HCT116 (cell line): ENCODE data around the gene FOXN3. TPM values are rescaled to one million over a fixed set of nuclear protein-coding genes. Genes with fewer than 3 reads are reported as not detected.

Source experiments
- ATAC-seq: fragments of 200-7000 bp; cut with Tn5 transposase; 2 replicates; pipeline ENCODE4 v1.9.1; 2020; ENCODE audit warnings: mild to moderate bottlenecking, moderate library complexity
- BruUV-seq: library from RNA; stranded (reverse); fragments of 400-500 nt; replicated peaks from 2 replicates; lab custom pipeline; 2021; lab: Mats Ljungman, UMichigan
- CTCF ChIA-PET: fragments of 300-600 bp; sonication (Branson Sonifier 250); formaldehyde crosslinking; loops from one replicate; lab custom pipeline; 2021; ENCODE audit warnings: antibody characterized with exemption; lab: Charles Lee
- POLR2A ChIA-PET: fragments of 300-600, 350-600 bp; sonication (Branson Sonifier 250); formaldehyde crosslinking; loops from one replicate; lab custom pipeline; 2021; ENCODE audit warnings: antibody characterized with exemption; lab: Charles Lee
- RAD21 ChIA-PET, 2 experiments: fragments of 300-600 bp; sonication (Branson Sonifier 250); formaldehyde crosslinking; loops; one replicate each; lab custom pipeline; 2023; ENCODE audit warnings: low total read pairs in 2 of 2; ENCODE audit not compliant: uncharacterized antibody in 2 of 2, unreplicated experiment in 2 of 2, low non-redundant PET in 1 of 2; lab: Charles Lee
- DNase-seq: peaks from one replicate; pipeline ENCODE4 v3.0.0-alpha.2; 2010; ENCODE audit warnings: low read depth, low spot score
- H2AFZ ChIP-seq: fragments of 200-600 bp; shearing (Covaris generic), sonication (generic); 2 replicates; pipeline ENCODE4 v1.6.1; 2017; ENCODE audit warnings: low read depth, mixed run types, mixed read lengths, antibody characterized with exemption, low read length; ENCODE audit not compliant: poor library complexity, severe bottlenecking
- H3K27ac ChIP-seq: 2 replicates; pipeline ENCODE4 v1.5.1; 2012; ENCODE audit warnings: low read depth, low read length
- H3K27me3 ChIP-seq: fragments of 200-600 bp; sonication (generic); 2 replicates; pipeline ENCODE4 v1.6.1; 2016; ENCODE audit warnings: mixed run types, low read length, mixed read lengths; ENCODE audit not compliant: insufficient read depth
- H3K36me3 ChIP-seq, 2 experiments: fragments of 200-500 bp in 1 of 2; fragments of 200-600 bp in 1 of 2; sonication (Bioruptor generic) in 1 of 2; sonication (generic) in 1 of 2; 2 replicates each; pipeline versions ENCODE4 v1.5.1 to v1.6.1; 2014 to 2016; ENCODE audit warnings: low read length in 2 of 2, inconsistent platforms in 1 of 2, mixed read lengths in 1 of 2, mixed run types in 1 of 2; ENCODE audit not compliant: insufficient read depth in 2 of 2, control insufficient read depth in 1 of 2
- H3K4me1 ChIP-seq, 2 experiments: fragments of 200-600 bp in 1 of 2; sonication (generic) in 1 of 2; 2 replicates each; pipeline versions ENCODE4 v1.5.1 to v1.6.1; 2012 to 2017; ENCODE audit warnings: low read length in 2 of 2, inconsistent platforms in 1 of 2, mild to moderate bottlenecking in 1 of 2, mixed read lengths in 1 of 2, mixed run types in 1 of 2, moderate library complexity in 1 of 2; ENCODE audit not compliant: insufficient read depth in 2 of 2, control insufficient read depth in 1 of 2
- H3K4me2 ChIP-seq: fragments of 200-600 bp; sonication (generic); 2 replicates; pipeline ENCODE4 v1.6.1; 2017; ENCODE audit warnings: mixed run types, low read length, mixed read lengths
- H3K4me3 ChIP-seq, 2 experiments: fragments of 200-600 bp in 1 of 2; sonication (generic) in 1 of 2; replicated peaks in 1 of 2; 2 replicates each; pipeline ENCODE4 v1.5.1; 2011 to 2016; ENCODE audit warnings: low read length in 2 of 2, control low read depth in 1 of 2, low read depth in 1 of 2, mild to moderate bottlenecking in 1 of 2, mixed read lengths in 1 of 2, mixed run types in 1 of 2
- H3K79me2 ChIP-seq: fragments of 200-600 bp; sonication (generic); 2 replicates; pipeline ENCODE4 v1.6.1; 2017; ENCODE audit warnings: mild to moderate bottlenecking, mixed run types, low read length, moderate library complexity, mixed read lengths; ENCODE audit not compliant: insufficient read depth
- H3K9ac ChIP-seq: fragments of 200-600 bp; sonication (generic); 2 replicates; pipeline ENCODE4 v1.6.1; 2016; ENCODE audit warnings: low read length, mixed read lengths
- H3K9me2 ChIP-seq: fragments of 200-600 bp; sonication (generic), shearing (Covaris generic); 2 replicates; pipeline ENCODE4 v1.6.1; 2017; ENCODE audit warnings: mixed run types, mild to moderate bottlenecking, moderate library complexity; ENCODE audit not compliant: insufficient read depth
- H3K9me3 ChIP-seq, 2 experiments: fragments of 200-500 bp in 1 of 2; fragments of 200-600 bp in 1 of 2; sonication (Bioruptor generic) in 1 of 2; sonication (generic) in 1 of 2; 2 replicates each; pipeline ENCODE4 v1.6.1; 2014 to 2017; ENCODE audit warnings: low read length in 2 of 2, mixed read lengths in 2 of 2, inconsistent platforms in 1 of 2, low read depth in 1 of 2, mild to moderate bottlenecking in 1 of 2, mixed run types in 1 of 2, moderate library complexity in 1 of 2; ENCODE audit not compliant: control insufficient read depth in 1 of 2, insufficient read depth in 1 of 2
- H4K20me1 ChIP-seq: fragments of 200-600 bp; sonication (generic), shearing (Covaris generic); 2 replicates; pipeline ENCODE4 v1.6.1; 2017; ENCODE audit warnings: mixed run types, mild to moderate bottlenecking, moderate library complexity; ENCODE audit not compliant: insufficient read depth
- ATF3 ChIP-seq: IDR thresholded peaks from 2 replicates; pipeline ENCODE4 v1.6.1; 2012
- CBX3 ChIP-seq: IDR thresholded peaks from 2 replicates; pipeline ENCODE4 v1.6.1; 2012; ENCODE audit warnings: low read depth
- CEBPB ChIP-seq: IDR thresholded peaks from 2 replicates; pipeline ENCODE4 v1.6.1; 2012; ENCODE audit warnings: low read depth
- CTCF ChIP-seq, 3 experiments: fragments of 200-600 bp in 1 of 3; sonication (generic) in 1 of 3; IDR thresholded peaks in 2 of 3; conservative IDR thresholded peaks in 1 of 3; 2 replicates each; pipeline ENCODE4 v1.5.1; 2012 to 2017; ENCODE audit warnings: low read depth in 2 of 3, low read length in 2 of 3, antibody characterized with exemption in 1 of 3, borderline replicate concordance in 1 of 3, control low read depth in 1 of 3, mild to moderate bottlenecking in 1 of 3, mixed read lengths in 1 of 3, mixed run types in 1 of 3, moderate library complexity in 1 of 3; ENCODE audit not compliant: insufficient read depth in 1 of 3
- EGR1 ChIP-seq: IDR thresholded peaks from 2 replicates; pipeline ENCODE4 v1.6.1; 2012; ENCODE audit warnings: low read depth
- EZH2phosphoT487 ChIP-seq: fragments of 200-600 bp; IDR thresholded peaks from 2 replicates; pipeline ENCODE4 v1.6.1; 2018; ENCODE audit warnings: antibody characterized with exemption, borderline replicate concordance
- FOSL1 ChIP-seq: IDR thresholded peaks from 2 replicates; pipeline ENCODE4 v1.6.1; 2012; ENCODE audit warnings: low read depth
- POLR2A ChIP-seq: IDR thresholded peaks from 2 replicates; pipeline ENCODE4 v1.7.0; 2011; ENCODE audit warnings: borderline replicate concordance; ENCODE audit not compliant: insufficient read depth, insufficient read length; ENCODE audit errors: extremely low read depth
- POLR2AphosphoS5 ChIP-seq: IDR thresholded peaks from 2 replicates; pipeline ENCODE4 v1.6.1; 2011; ENCODE audit warnings: mild to moderate bottlenecking, low read depth, low read length, moderate library complexity
- RAD21 ChIP-seq: IDR thresholded peaks from 2 replicates; pipeline ENCODE4 v1.6.1; 2012; ENCODE audit warnings: low read depth, mild to moderate bottlenecking
- REST ChIP-seq: IDR thresholded peaks from 2 replicates; pipeline ENCODE4 v1.6.1; 2012; ENCODE audit warnings: low read depth
- SIN3A ChIP-seq: IDR thresholded peaks from 2 replicates; pipeline ENCODE4 v1.6.1; 2012; ENCODE audit warnings: low read depth
- TCF7L2 ChIP-seq: IDR thresholded peaks from 2 replicates; pipeline ENCODE4 v1.7.0; 2011; ENCODE audit warnings: borderline replicate concordance, inconsistent platforms; ENCODE audit not compliant: insufficient read depth, insufficient read length; ENCODE audit errors: extremely low read depth
- YY1 ChIP-seq: IDR thresholded peaks from 2 replicates; pipeline ENCODE4 v1.6.1; 2011; ENCODE audit warnings: low read length, low read depth, moderate library complexity, mild to moderate bottlenecking; ENCODE audit not compliant: insufficient replicate concordance; ENCODE audit errors: extremely low read depth
- ZFX ChIP-seq: fragments of 450-650 bp; IDR thresholded peaks from 2 replicates; pipeline ENCODE4 v1.6.1; 2017
- intact Hi-C: fragments of 100-400 bp; cut with micrococcal nuclease; formaldehyde crosslinking; loops from 2 replicates; pipeline ENCODE4 v1.10.0; 2022
- total RNA-seq: library from RNA; stranded (reverse); gene quantifications from one replicate; pipeline ENCODE4 v1.2.1, GENCODE V29; 2021; ENCODE audit not compliant: unreplicated experiment

The FOXN3 gene
- total RNA-seq, 1 experiment from 2014 or later = 20.0 TPM

GRCh38 chr14:89256951-89257350 lies 160.1 kb downstream of the FOXN3 start (continued):
- TF ChIP-seq ATF3 (no peak), RAD21 (no peak)

GRCh38 chr14:89256283-89256682 lies 160.8 kb downstream of the FOXN3 start:
- ATAC-seq = no peak
- Histone ChIP-seq H3K9ac (no peak overlapping the region), H3K27me3 (no peaks in the 10 kb centered on the region), H3K4me2 (no peak overlapping the region), H3K36me3 (no peaks in the 10 kb centered on the region), H2AFZ (no peak overlapping the region), H3K79me2 (no peaks in the 10 kb centered on the region), H3K4me3 (no peak overlapping the region), H3K27ac (no peak overlapping the region), H3K9me2 (no peaks in the 10 kb centered on the region), H4K20me1 (no peaks in the 10 kb centered on the region), H3K9me3 (no peaks in the 10 kb centered on the region), H3K4me1 (peaks cover 0 to under 1% of the 10 kb centered on the region in 2 experiments; a peak in 1 of 4 replicates)
- ChIA-PET RAD21 (no interaction called here), POLR2A (no interaction called here), CTCF (no interaction called here)
- no peak for DNase-seq
- no peak for TF ChIP-seq POLR2AphosphoS5
- no peak for TF ChIP-seq CBX3
- TF ChIP-seq TCF7L2 = no peak
- TF ChIP-seq YY1 = no peak
- intact Hi-C loops = no loop called here
- BruUV-seq = no TSS peak

- RAD21 ChIA-PET = no interaction called here
- POLR2A ChIA-PET = no interaction called here
- no peaks in the 10 kb centered on the region for H3K9me2 ChIP-seq
- no peaks in the 10 kb centered on the region for H3K79me2 ChIP-seq
- H3K4me2 ChIP-seq = no peak overlapping the region
- H3K27ac ChIP-seq = no peak overlapping the region
- CTCF ChIA-PET = no interaction called here
- intact Hi-C loops = no loop called here
- H3K27me3 ChIP-seq = no peaks in the 10 kb centered on the region
- H3K4me1 ChIP-seq = peaks cover 0 to 4% of the 10 kb centered on the region in 2 experiments; a peak in 1 of 4 replicates
- no peak for DNase-seq
- no peaks in the 10 kb centered on the region for H4K20me1 ChIP-seq
- no peaks in the 10 kb centered on the region for H3K36me3 ChIP-seq
- no peak overlapping the region for H3K4me3 ChIP-seq
- H2AFZ ChIP-seq = no peak overlapping the region
- no TSS peak for BruUV-seq
- H3K9ac ChIP-seq = no peak overlapping the region
- no peak for ATAC-seq
- no peaks in the 10 kb centered on the region for H3K9me3 ChIP-seq
- TF ChIP-seq CEBPB = no peak
- TF ChIP-seq ZFX = no peak
- TF ChIP-seq REST = no peak
- TF ChIP-seq EZH2phosphoT487 = no peak
- no peak for TF ChIP-seq POLR2A
- TF ChIP-seq EGR1 = no peak
- no peak for TF ChIP-seq FOSL1
- TF ChIP-seq CTCF (IDR thresholded peaks at IDR 0.05 in 2 of 3, conservative IDR thresholded peaks at IDR 0.05 in 1 of 3; ENCODE audit: borderline replicate concordance in 1 of 3, insufficient read depth in 1 of 3, low read depth in 2 of 3, low read length in 2 of 3) = no peak
- no peak for TF ChIP-seq POLR2AphosphoS5
- TF ChIP-seq SIN3A = no peak
Observed at GRCh38 chr14:89255852-89256251, 161.2 kb downstream of the FOXN3 start.
